HG02943 (cell line): ENCODE measurements around the gene NEGR1.

ENCODE experiments used
- ATAC-seq: cut with Tn5 transposase; IDR thresholded peaks from one replicate; pipeline ENCODE4 v1.9.1; 2021; ENCODE audit warnings: mild to moderate bottlenecking, low read depth, moderate library complexity; ENCODE audit not compliant: unreplicated experiment

Gene NEGR1

GRCh38 chr1:71522721-71523120 lies 759.6 kb downstream of the NEGR1 start:
- no peak for ATAC-seq

GRCh38 chr1:71521655-71522264 lies 760.6 kb downstream of the NEGR1 start:
- no peak for ATAC-seq

DNA sequence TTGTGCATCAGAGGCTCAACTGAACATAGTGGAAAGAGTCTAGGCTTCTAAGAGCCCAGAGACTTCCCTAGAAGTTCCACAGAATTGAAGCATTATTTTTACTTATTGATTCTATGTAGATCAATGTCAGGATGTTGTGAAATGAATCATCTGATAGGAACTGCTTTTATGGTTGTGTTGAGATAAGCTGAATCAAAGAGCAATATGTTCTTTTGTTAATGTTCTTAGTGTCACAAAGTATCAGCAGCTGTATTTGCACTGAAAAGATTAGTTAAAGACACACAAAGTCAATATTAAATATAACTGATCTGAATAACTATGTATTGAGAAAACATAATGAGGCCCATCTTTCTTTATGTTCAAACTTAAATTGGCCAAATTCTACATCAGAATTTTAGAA lies 770.8 kb downstream of the NEGR1 start:
- ATAC-seq: no peak

- no peak for ATAC-seq
Measured at GRCh38 chr1:71510725-71511124, 771.6 kb downstream of the NEGR1 start.

DNA sequence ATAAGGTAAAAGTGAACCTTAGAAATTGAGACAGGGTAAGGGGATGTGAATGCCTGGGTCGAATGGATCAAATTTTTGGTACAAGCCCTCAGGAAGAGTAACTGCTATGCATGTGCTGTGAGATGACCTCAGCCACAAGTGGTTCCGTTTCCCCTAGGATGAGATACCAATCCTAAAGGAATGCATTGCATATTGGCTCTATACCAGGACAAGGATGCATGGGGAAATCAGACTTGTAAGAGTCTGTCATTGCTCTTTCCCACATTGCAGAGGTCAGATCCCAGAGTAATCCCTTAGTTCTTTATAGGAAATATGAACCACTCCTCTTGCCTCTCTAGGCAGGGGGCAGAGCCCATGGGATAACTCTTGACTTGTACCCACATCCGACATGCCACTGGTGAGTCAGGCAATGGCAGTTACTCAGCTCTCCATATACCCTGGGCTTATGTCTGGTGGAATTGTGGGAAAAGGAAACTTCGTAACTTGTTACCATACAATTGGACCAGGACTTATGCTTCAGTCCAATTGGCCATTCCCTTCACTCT lies 773.2 kb downstream of the NEGR1 start:
- no peak for ATAC-seq

GRCh38 chr1:71502006-71502405 lies 780.3 kb downstream of the NEGR1 start:
- no peak for ATAC-seq

DNA sequence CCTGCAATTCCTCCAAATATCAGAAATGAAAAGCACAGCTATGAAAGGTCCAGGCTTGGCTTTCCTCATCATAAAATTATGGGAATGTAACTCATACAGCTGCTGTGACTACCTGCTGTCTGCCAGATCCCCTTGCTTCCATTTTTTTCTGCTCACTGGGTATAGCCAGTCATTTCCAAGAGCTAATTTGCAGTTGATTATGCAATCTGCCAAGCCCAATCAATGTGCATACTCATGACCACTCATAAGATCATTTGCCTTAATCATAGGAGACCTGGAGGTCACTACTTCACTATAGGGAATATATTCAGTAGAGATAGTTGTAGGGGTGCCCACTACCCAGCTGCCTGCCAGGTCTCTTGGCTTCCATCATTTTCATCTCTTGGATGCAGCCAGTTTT lies 783.8 kb downstream of the NEGR1 start:
- no peak for ATAC-seq

DNA sequence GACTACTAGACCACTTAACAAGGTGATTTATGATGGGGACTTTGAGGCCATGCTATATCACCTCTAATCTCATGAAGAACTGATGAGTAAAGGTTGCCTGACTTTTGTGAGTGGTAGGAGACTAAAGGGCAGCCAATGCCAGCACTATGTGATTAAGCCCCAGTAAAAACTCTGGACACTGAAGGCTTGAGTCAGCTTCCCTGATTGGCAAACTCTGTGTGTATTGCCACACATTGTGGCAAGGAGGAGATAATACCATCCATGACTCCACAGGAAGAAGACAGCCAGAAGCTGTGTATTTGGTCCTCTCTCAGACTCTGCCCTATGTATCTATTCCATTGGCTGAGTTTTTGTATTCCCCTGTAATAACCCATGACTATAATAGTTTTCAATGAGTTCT lies 788.2 kb downstream of the NEGR1 start:
- ATAC-seq: no peak

DNA sequence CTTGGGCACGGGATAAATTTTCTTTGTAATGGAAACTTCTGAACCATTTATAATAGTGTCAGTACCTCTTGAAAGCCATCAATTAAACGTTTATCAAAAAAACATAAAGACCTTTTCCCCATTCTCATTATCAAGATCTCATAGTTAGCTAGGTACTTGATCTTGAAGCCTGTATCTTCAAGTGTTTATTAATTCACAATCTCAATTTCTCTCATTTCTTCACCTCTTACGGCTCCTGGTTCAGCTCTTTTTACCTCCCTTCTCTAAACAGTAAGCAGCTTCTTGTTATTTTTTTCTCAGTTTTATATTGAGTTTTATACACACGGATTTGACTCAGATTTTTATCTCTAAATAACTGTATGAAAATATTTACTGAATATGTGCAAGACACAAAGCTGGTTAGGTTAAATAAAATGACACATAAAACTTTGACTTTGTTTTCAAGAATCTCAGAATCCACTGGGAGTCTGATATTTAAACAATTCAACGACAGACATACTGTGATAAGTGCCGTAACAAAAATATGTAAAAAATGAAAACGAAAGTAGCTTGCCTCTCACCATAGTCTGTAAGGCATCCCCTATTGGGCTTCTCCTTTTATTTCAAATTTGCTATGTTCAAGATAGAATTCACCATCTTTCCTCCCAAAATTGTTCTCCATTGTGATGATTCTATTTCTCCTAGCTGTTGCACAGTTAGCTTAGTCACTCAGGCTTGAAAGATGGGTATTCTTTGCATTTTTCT lies 789.9 kb downstream of the NEGR1 start:
- ATAC-seq: no peak

DNA sequence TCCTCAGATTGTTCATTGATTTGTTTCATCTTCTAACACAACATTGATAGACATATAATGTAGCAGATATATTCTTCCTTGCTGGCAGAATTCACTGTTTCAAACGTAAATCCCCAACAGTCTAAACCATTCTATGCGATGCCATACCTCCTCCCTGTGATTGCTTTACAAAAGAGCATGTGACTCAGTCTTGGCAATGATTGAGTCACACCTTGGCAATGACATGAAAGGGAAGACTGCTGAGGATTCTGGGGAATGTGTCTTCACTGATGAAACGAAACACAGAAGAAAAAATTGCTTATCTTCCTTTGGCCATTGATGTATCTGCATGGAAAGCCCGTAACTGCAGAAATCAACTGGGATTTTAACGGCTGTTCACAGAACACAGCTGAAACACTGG lies 791.9 kb downstream of the NEGR1 start:
- ATAC-seq: no peak

DNA sequence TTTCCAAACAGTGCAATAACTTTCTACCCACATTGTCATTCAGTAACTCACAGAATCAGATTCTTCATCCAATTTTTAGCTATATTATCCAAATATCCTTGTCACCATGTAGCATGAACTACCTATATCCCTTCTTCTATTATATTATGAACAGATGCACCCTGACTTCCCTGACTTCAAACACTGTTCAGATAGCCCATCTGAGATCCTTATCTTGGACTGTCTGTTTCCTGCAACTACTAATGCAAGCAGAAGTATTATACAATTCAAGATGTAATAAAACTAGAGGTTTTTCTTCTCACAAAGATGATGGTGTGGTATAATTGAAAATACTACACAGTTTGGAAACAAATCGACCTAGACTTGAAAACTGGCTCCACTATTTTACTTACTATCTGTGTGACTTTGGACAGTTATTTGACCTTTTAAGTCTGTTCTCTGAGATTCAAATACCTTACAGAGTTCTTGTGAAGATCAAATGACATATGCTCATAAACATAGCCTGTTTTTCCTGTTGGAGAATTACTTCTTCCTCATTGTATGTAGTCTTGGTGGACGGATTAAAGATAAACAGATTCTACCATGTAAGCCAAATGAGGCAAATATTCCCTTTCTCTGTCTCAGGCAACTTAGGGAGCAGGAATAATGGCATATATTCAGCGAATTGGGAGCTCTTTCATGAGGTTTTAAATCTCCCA lies 793.6 kb downstream of the NEGR1 start:
- ATAC-seq: no peak

- no peak for ATAC-seq
Measured at GRCh38 chr1:71473331-71473730, 809.0 kb downstream of the NEGR1 start.

DNA sequence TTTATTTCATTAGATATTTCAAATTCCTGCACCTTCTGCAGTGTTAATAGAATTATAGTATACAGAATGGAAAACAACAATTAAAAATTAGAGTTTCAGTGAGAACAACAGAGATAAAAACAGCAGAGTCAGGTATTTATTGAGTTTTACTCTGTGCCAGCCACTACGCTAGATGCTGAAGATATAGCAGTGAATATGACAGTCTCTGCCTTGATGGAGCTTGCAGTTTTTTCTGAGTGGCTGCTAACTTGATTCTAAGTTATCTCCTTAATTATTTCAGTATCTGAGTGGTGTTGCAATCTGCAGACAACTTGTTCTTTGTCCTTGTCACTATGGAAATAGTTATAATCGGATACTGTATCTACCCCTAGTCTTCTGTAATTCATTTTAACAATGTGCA lies 817.2 kb downstream of the NEGR1 start:
- ATAC-seq: no peak

GRCh38 chr1:71464016-71464415 lies 818.3 kb downstream of the NEGR1 start:
- no peak for ATAC-seq

- ATAC-seq: no peak
Measured at GRCh38 chr1:71463144-71463543, 819.2 kb downstream of the NEGR1 start.

DNA sequence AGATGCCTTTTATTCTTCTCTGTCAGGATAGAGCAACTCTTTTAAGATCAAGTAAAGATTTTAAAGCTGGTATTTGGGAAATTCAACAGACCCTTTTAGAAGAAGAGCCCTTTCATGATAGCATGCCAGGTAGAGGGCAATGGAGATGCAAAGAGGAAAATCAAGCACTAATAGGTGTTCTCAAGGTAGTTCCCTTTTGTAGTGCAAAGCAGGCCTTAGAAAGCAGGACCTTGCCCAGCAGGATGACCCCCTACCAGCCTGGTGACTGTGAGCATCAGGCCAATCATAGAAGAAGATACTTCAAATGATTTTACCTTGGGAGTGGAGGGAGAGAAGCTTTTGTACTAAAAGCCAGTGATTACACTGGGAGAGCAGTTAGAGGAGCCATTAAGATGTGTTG lies 820.1 kb downstream of the NEGR1 start:
- no peak for ATAC-seq

DNA sequence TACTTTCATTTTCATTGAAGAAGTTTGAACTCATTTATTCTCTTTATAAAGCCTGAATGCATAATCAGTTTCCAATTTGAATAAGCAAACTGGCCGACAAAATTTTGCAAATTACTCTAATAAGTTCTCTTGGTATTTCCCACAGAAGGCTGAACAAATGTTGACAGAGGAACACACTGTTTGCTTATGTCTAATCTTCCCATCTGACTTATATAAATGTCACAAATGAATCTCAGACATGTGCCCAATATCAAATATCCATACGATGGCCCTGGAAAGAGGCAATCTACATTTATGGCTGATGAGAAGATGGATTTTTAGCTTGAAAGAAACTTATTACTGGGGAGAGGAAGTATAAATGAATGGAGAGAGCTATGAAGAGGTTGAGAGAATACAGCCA lies 820.9 kb downstream of the NEGR1 start:
- no peak for ATAC-seq

DNA sequence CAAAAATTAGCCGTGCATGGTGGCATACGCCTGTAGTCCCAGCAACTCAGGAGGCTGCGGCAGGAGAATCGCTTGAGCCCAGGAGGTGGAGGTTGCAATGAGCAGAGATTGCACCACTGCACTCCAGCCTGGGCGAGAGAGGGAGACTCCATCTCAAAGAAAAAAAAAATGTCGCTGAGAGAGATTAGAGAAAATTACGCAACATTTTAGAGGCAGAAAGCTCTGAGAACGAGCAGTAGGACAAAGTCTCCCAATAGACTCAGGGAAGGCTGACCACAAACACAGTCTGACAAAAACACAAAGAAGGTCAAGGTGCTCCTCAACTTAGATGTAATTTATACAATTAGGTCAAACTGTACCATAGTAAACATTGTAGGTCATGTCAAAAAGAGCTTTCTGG lies 833.9 kb downstream of the NEGR1 start:
- no peak for ATAC-seq

- ATAC-seq: no peak
Measured at GRCh38 chr1:71438626-71439025, 843.7 kb downstream of the NEGR1 start.

- no peak for ATAC-seq
Measured at GRCh38 chr1:71435951-71436350, 846.4 kb downstream of the NEGR1 start.

DNA sequence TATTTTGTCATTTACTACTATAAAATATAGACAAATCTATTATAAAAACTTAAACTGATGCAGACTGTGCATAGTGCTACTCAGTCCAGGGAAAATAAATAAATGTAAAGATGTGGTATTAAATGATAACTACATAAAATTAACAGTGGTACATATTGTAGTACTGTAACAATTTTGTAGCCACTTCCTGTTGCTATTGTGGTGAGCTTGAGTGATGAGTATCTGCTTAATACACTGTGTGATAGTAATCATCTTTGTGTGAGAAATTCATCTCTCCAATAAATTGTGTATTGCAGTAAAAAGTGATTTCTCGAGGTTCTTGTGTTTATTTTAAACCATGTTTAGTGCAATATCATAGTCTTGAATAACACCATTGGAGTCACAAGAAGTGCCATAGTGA lies 848.1 kb downstream of the NEGR1 start:
- no peak for ATAC-seq

DNA sequence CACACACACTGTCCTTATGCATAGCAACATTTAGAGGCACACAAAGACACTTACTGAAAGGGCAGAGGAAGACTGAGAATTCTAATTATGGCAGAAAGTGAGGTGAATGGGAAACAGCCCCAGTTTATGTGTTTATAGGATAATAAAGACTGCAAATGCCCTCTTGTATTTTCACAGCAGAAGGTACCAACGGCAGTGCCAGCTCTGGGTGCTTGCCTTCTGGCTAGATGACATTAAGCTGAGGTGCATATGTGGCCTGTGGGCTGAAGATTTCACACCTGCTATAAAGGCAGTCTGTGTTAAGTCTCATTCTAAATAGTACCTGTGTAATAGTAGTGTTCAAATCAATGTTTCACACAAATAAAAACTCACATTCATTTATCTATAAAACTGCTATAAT lies 854.3 kb downstream of the NEGR1 start:
- ATAC-seq: no peak
